Stomach (tissue), 4 donors: ENCODE measurements around the gene OLFML3.

Experiments used
- POLR2A ChIP-seq, 4 donors: fragments of 450-650 bp; IDR thresholded peaks; one replicate each; pipeline ENCODE4 v1.6.1; 2016; ENCODE audit warnings: antibody characterized with exemption in 4 of 4, control low read depth in 2 of 4, mild to moderate bottlenecking in 1 of 4, moderate library complexity in 1 of 4
- TF ChIP-seq, protein P1 (sequence below), 7 experiments: fragments of 450-650 bp in 4 of 7; fragments of 200-600 bp in 3 of 7; sonication (generic) in 3 of 7; IDR thresholded peaks; one replicate each; pipeline ENCODE4 v1.5.1; 2016 to 2019; ENCODE audit warnings: antibody characterized with exemption in 7 of 7, control low read depth in 2 of 7, mild to moderate bottlenecking in 1 of 7

DNA sequence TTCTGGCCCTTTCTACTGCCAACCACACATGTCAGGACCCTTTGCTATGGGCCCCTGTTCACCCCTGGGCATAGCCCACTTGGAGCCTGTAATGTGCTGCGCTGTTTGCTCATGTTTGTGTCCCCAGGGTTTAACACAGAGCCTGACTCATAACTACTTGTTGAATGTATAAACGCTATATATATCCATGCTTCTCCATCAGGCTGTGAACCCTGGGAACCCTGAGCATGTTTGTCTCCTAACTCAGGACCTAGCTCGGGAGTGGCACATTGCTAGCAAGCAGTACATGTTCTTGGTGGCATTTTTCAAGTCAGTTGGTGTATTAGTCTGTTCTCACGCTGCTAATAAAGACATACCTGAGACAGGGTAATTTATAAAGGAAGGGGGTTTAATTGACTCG, 8.0 kb downstream of the OLFML3 start:
- TF ChIP-seq, protein P1, sequence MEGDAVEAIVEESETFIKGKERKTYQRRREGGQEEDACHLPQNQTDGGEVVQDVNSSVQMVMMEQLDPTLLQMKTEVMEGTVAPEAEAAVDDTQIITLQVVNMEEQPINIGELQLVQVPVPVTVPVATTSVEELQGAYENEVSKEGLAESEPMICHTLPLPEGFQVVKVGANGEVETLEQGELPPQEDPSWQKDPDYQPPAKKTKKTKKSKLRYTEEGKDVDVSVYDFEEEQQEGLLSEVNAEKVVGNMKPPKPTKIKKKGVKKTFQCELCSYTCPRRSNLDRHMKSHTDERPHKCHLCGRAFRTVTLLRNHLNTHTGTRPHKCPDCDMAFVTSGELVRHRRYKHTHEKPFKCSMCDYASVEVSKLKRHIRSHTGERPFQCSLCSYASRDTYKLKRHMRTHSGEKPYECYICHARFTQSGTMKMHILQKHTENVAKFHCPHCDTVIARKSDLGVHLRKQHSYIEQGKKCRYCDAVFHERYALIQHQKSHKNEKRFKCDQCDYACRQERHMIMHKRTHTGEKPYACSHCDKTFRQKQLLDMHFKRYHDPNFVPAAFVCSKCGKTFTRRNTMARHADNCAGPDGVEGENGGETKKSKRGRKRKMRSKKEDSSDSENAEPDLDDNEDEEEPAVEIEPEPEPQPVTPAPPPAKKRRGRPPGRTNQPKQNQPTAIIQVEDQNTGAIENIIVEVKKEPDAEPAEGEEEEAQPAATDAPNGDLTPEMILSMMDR (IDR thresholded peaks at IDR 0.05) = no peak
- TF ChIP-seq POLR2A (IDR thresholded peaks at IDR 0.05) = no peak
